GM21390 (cell line): ENCODE data around the gene PPIL3.

Experiments used
- ATAC-seq: cut with Tn5 transposase; IDR thresholded peaks from one replicate; pipeline ENCODE4 v1.9.1; 2021; ENCODE audit not compliant: unreplicated experiment

The PPIL3 gene

GRCh38 chr2:200861617-200862155, 27.2 kb downstream of the PPIL3 start:
- no peak for ATAC-seq

GRCh38 chr2:200860092-200860795, 28.6 kb downstream of the PPIL3 start:
- no peak for ATAC-seq

GRCh38 chr2:200856806-200857205, 32.1 kb downstream of the PPIL3 start:
- ATAC-seq, result no peak

- no peak for ATAC-seq
These were observed 36.3 kb downstream of the PPIL3 start for GRCh38 chr2:200852605-200853004.

GRCh38 chr2:200851398-200852248, 37.3 kb downstream of the PPIL3 start:
- no peak for ATAC-seq

- ATAC-seq, result no peak
These were observed 38.2 kb downstream of the PPIL3 start for GRCh38 chr2:200850512-200851256.

GRCh38 chr2:200847939-200848338, 40.9 kb downstream of the PPIL3 start:
- no peak for ATAC-seq

GRCh38 chr2:200847269-200847668, 41.6 kb downstream of the PPIL3 start:
- no peak for ATAC-seq

GRCh38 chr2:200845669-200846325, 43.1 kb downstream of the PPIL3 start:
- ATAC-seq, result no peak

- no peak for ATAC-seq
These were observed 43.7 kb downstream of the PPIL3 start for GRCh38 chr2:200845194-200845593.

- no peak for ATAC-seq
These were observed 44.6 kb downstream of the PPIL3 start for GRCh38 chr2:200843993-200844948.

GRCh38 chr2:200839513-200839912, 49.4 kb downstream of the PPIL3 start:
- no peak for ATAC-seq

GRCh38 chr2:200834701-200835100, 54.2 kb downstream of the PPIL3 start:
- ATAC-seq, result no peak

GRCh38 chr2:200829258-200829655, 59.6 kb downstream of the PPIL3 start:
- ATAC-seq, result no peak

GRCh38 chr2:200828572-200829257, 60.2 kb downstream of the PPIL3 start:
- ATAC-seq, result no peak

GRCh38 chr2:200828104-200828503, 60.8 kb downstream of the PPIL3 start:
- ATAC-seq, result no peak

GRCh38 chr2:200821686-200822245, 67.1 kb downstream of the PPIL3 start:
- ATAC-seq, result no peak
